ENCODE results near the gene NDUFA5. TPM values are rescaled to one million over a fixed set of nuclear protein-coding genes. Genes with fewer than 3 reads are reported as not detected.

NDUFA5 gene
- polyA plus RNA-seq, 1 of the 3 experiments (the other 2 are of a cell fraction) = 10.9 TPM

GRCh38 chr7:123505221-123505620, 52.4 kb downstream of the NDUFA5 start (continued):
- TF ChIP-seq ZBTB33 (IDR thresholded peaks at IDR 0.05; ENCODE audit: borderline replicate concordance, low read depth) (no peak), RFX5 (IDR thresholded peaks at IDR 0.05; ENCODE audit: low read length) (no peak), SMC3 (IDR thresholded peaks at IDR 0.05; ENCODE audit: low read depth, low read length) (no peak), USF1 (IDR thresholded peaks at IDR 0.05; ENCODE audit: borderline replicate concordance, low read depth) (no peak), RXRA (IDR thresholded peaks at IDR 0.05; ENCODE audit: borderline replicate concordance, low read depth) (no peak), GABPA (IDR thresholded peaks at IDR 0.05; ENCODE audit: low read depth) (no peak), CTCF (IDR thresholded peaks at IDR 0.05) (no peak), MAX (IDR thresholded peaks at IDR 0.05; ENCODE audit: low read depth) (no peak)

- Histone ChIP-seq H3F3A (replicated peaks; ENCODE audit: insufficient read depth) (no peaks in the 10 kb centered on the region), H3K4me3 (ENCODE audit: low read depth in 2 of 2, low read length in 1 of 2) (no peak overlapping the region), H3K4me2 (no peak overlapping the region), H3K27ac (ENCODE audit: low read depth in 2 of 2, low read length in 1 of 2) (no peak overlapping the region), H2AFZ (ENCODE audit: low read depth) (no peak overlapping the region), H3K36me3 (replicated peaks in 1 of 2; ENCODE audit: control insufficient read depth in 1 of 2, insufficient read depth in 2 of 2, low read length in 1 of 2) (no peaks in the 10 kb centered on the region), H4K20me1 (ENCODE audit: insufficient read depth) (no peaks in the 10 kb centered on the region), H3K27me3 (ENCODE audit: insufficient read depth) (no peaks in the 10 kb centered on the region), H3K9ac (no peak overlapping the region), H3K9me3 (no peaks in the 10 kb centered on the region), H3K9me2 (no peaks in the 10 kb centered on the region), H3K79me2 (ENCODE audit: insufficient read depth) (no peaks in the 10 kb centered on the region), H3K4me1 (ENCODE audit: control insufficient read depth in 1 of 2, insufficient read depth in 2 of 2, low read depth in 1 of 2, low read length in 1 of 2) (no peaks in the 10 kb centered on the region)
- TF ChIP-seq USF1 (IDR thresholded peaks at IDR 0.05; ENCODE audit: borderline replicate concordance, low read depth) (no peak), FOXM1 (IDR thresholded peaks at IDR 0.05; ENCODE audit: low read depth) (no peak), IRF3 (IDR thresholded peaks at IDR 0.05; ENCODE audit: low read depth, low read length) (no peak)
- CTCF ChIA-PET = interaction anchor here (0.9 kb wide), 1 partner anchor 10 kb away, joined by 3 read pairs; no protein-coding TSS in a partner anchor
- WGBS (ENCODE audit: low lambda C conversion rate) = 33% methylated on average over 5 of the region's 5 CpGs
- POLR2A ChIA-PET = no interaction called here
- DNase-seq = no peak
Observed at GRCh38 chr7:123502201-123502600, 55.4 kb downstream of the NDUFA5 start.
